ENCODE data around the gene FRMD4A. TPM values are rescaled to one million over a fixed set of nuclear protein-coding genes. Genes with fewer than 3 reads are reported as not detected.

The FRMD4A gene
- total RNA-seq, 1 experiment from 2014 or later = 18.3 TPM

- intact Hi-C loops (cut with micrococcal nuclease; ENCODE audit: unreplicated experiment) = no loop called here
- ChIA-PET POLR2A (ENCODE audit: unreplicated experiment) (no interaction called here), CTCF (no interaction called here)
- DNase-seq = no peak
- H3K9me3 ChIP-seq (ENCODE audit: insufficient read depth, low read depth) = no peaks in the 10 kb centered on the region
- no peaks in the 10 kb centered on the region for H3K79me2 ChIP-seq (ENCODE audit: low read depth)
- TF ChIP-seq, protein P1, sequence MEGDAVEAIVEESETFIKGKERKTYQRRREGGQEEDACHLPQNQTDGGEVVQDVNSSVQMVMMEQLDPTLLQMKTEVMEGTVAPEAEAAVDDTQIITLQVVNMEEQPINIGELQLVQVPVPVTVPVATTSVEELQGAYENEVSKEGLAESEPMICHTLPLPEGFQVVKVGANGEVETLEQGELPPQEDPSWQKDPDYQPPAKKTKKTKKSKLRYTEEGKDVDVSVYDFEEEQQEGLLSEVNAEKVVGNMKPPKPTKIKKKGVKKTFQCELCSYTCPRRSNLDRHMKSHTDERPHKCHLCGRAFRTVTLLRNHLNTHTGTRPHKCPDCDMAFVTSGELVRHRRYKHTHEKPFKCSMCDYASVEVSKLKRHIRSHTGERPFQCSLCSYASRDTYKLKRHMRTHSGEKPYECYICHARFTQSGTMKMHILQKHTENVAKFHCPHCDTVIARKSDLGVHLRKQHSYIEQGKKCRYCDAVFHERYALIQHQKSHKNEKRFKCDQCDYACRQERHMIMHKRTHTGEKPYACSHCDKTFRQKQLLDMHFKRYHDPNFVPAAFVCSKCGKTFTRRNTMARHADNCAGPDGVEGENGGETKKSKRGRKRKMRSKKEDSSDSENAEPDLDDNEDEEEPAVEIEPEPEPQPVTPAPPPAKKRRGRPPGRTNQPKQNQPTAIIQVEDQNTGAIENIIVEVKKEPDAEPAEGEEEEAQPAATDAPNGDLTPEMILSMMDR (conservative IDR thresholded peaks at IDR 0.05) = no peak
- TF ChIP-seq EZH2 (IDR thresholded peaks at IDR 0.05; ENCODE audit: low read depth) = no peak
- no peak overlapping the region for H3K27ac ChIP-seq
- no peaks in the 10 kb centered on the region for H3F3A ChIP-seq (ENCODE audit: insufficient read depth, low read depth)
- peaks cover 4% of the 10 kb centered on the region for H3K4me1 ChIP-seq (replicated peaks; ENCODE audit: insufficient read depth)
- H3K9me2 ChIP-seq (ENCODE audit: insufficient read depth) = no peaks in the 10 kb centered on the region
- H3K4me3 ChIP-seq = no peak overlapping the region
- H3K27me3 ChIP-seq (ENCODE audit: insufficient read depth, low read depth) = no peaks in the 10 kb centered on the region
- H3K4me2 ChIP-seq = no peak overlapping the region
- no peaks in the 10 kb centered on the region for H4K20me1 ChIP-seq (ENCODE audit: insufficient read depth)
- BruUV-seq (replicated peaks) = no TSS peak
- no peak overlapping the region for H2AFZ ChIP-seq
- no peaks in the 10 kb centered on the region for H3K36me3 ChIP-seq (ENCODE audit: low read depth)
These were observed 645.8 kb downstream of the FRMD4A start for GRCh38 chr10:13684806-13685482.

- Histone ChIP-seq H3K4me1 (replicated peaks; ENCODE audit: insufficient read depth) (no peaks in the 10 kb centered on the region), H3K27me3 (ENCODE audit: insufficient read depth, low read depth) (no peaks in the 10 kb centered on the region), H3K9me2 (ENCODE audit: insufficient read depth) (no peaks in the 10 kb centered on the region), H3K4me3 (no peak overlapping the region), H3K4me2 (no peak overlapping the region), H4K20me1 (ENCODE audit: insufficient read depth) (no peaks in the 10 kb centered on the region), H3K36me3 (ENCODE audit: low read depth) (no peaks in the 10 kb centered on the region), H3K79me2 (ENCODE audit: low read depth) (no peaks in the 10 kb centered on the region), H2AFZ (no peak overlapping the region), H3F3A (ENCODE audit: insufficient read depth, low read depth) (no peaks in the 10 kb centered on the region), H3K9me3 (ENCODE audit: insufficient read depth, low read depth) (no peaks in the 10 kb centered on the region), H3K27ac (no peak overlapping the region)
- no peak for DNase-seq
- TF ChIP-seq, protein P1 (conservative IDR thresholded peaks at IDR 0.05) = no peak
- TF ChIP-seq EZH2 (IDR thresholded peaks at IDR 0.05; ENCODE audit: low read depth) = no peak
- intact Hi-C loops (cut with micrococcal nuclease; ENCODE audit: unreplicated experiment) = no loop called here
- no TSS peak for BruUV-seq (replicated peaks)
- ChIA-PET CTCF (no interaction called here), POLR2A (ENCODE audit: unreplicated experiment) (no interaction called here)
These were observed 646.4 kb downstream of the FRMD4A start for GRCh38 chr10:13684252-13684791.

GRCh38 chr10:13683017-13683416 is 647.7 kb downstream of the FRMD4A start:
- H3K4me3 ChIP-seq = no peak overlapping the region
- H3K27ac ChIP-seq = no peak overlapping the region
- no peaks in the 10 kb centered on the region for H3K79me2 ChIP-seq (ENCODE audit: low read depth)
- no peak for TF ChIP-seq EZH2 (IDR thresholded peaks at IDR 0.05; ENCODE audit: low read depth)
- TF ChIP-seq, protein P1 (conservative IDR thresholded peaks at IDR 0.05) = no peak
- CTCF ChIA-PET = interaction anchor here (0.6 kb wide), 2 partner anchors 94 to 383 kb away, joined by 3 to 7 read pairs; partner anchors contain the start of gene PHYH
- H3K4me2 ChIP-seq = no peak overlapping the region
- H3K27me3 ChIP-seq (ENCODE audit: insufficient read depth, low read depth) = no peaks in the 10 kb centered on the region
- no peaks in the 10 kb centered on the region for H3K36me3 ChIP-seq (ENCODE audit: low read depth)
- H4K20me1 ChIP-seq (ENCODE audit: insufficient read depth) = no peaks in the 10 kb centered on the region
- no peaks in the 10 kb centered on the region for H3F3A ChIP-seq (ENCODE audit: insufficient read depth, low read depth)
- POLR2A ChIA-PET (ENCODE audit: unreplicated experiment) = no interaction called here
- no peak for DNase-seq
- H3K9me3 ChIP-seq (ENCODE audit: insufficient read depth, low read depth) = no peaks in the 10 kb centered on the region
- BruUV-seq (replicated peaks) = no TSS peak
- no peak overlapping the region for H2AFZ ChIP-seq
- intact Hi-C loops (cut with micrococcal nuclease; ENCODE audit: unreplicated experiment) = no loop called here
- no peaks in the 10 kb centered on the region for H3K4me1 ChIP-seq (replicated peaks; ENCODE audit: insufficient read depth)
- no peaks in the 10 kb centered on the region for H3K9me2 ChIP-seq (ENCODE audit: insufficient read depth)
